Eye (tissue), 1 donor: ENCODE measurements around the gene SLC12A3.
"Not testable (repeated sequence)": the region's sequence is repeated elsewhere in the genome, so short reads cannot be mapped to it uniquely, and the experiment has no call there.

Experiments used
- DNase-seq: peaks from one replicate; pipeline ENCODE4 v3.0.0-alpha.2; 2015

Gene SLC12A3

DNA sequence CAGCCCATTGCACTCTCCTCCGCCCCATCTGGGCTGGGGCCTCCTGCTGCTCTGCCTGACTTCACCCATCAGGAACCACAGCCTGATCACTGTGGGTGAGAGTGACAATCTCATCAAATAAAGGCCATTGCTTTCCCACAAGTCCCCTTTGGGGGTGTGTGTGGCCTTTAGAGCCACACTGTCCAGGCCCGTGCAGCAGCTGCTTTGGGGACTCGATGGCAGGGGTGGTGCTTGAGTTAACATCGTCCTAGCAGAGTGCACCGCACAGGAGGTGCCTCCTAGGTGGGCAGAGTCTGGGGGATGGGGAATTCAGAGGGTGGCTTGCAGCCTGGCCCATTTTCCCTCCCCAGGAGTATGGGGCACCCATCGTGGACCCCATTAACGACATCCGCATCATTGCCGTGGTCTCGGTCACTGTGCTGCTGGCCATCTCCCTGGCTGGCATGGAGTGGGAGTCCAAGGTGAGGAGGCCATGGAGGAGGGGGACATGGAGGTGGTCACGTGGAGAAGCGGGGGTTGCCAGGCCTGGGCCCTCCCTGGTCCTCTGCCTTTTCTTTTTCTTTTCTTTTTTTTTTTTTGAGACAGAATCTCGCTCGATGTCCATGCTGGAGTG is 5.4 kb downstream of the SLC12A3 start:
- no peak for DNase-seq

DNA sequence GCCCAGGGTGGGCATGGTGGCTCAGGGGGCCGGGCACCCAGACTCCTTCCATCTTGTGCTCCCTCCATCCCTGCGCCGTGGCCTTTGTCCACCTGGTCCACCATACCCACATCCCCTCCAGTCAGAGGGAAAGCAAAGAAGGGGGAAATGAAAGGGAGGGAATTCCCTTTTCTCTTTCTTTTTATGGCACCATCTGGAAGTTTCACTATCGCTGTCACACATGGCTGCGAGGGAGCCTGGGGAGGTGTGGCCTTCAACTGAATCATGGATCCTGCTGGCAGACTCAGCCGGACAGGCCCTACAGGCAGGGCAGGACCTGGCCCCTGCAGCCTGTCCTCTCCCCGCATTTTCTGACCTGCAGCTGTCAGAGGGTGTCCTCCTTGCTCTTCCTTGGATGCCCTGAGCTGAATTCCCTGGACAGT is 6.2 kb downstream of the SLC12A3 start:
- no peak for DNase-seq

DNA sequence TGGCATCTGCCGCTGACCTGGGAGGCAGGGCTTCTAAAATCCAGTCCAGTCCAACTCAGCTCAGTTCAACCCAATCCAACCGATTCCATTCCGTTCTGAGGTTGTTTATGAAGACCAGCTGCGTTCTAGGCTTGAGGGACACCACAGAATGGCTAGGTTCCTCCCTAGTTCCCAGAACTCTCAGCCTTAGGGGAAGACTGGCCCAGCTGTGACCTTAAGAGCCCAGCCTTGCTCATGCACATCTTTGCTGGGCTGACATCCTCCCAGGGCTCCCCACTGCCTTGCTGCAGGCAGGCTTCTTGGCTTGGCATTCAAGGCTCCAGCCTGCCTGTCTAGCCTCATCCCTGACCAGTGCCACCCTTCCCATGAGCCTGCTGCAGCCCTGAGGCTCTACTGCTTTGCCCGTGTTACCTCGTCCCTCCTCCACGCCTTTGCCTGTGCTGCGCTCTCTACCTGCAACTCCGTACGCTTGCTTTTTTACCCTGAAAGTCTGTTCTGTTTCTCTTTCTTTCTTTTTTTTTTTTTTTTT is 7.9 kb downstream of the SLC12A3 start:
- DNase-seq, result no peak

DNA sequence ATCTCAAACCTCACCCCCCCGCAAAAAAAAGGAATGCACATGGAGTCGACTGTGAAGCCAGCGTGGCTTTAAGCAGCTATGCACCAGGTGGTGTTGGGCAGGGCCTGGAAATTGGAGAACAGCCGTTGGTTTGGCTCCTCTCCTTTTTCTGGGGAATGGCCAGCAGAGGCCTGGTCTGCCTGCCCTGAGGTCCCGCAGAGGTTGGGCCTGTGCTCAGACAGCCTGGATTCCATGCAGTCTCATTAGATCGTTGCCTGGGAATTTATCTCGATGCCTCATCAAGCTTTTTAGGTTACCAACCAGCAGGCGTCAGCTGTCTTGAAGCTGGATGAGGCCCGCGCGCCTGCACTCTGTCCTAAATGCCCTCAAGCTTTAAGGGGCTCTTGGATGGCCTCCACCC is 9.8 kb downstream of the SLC12A3 start:
- DNase-seq, result peak; percentile 70

DNA sequence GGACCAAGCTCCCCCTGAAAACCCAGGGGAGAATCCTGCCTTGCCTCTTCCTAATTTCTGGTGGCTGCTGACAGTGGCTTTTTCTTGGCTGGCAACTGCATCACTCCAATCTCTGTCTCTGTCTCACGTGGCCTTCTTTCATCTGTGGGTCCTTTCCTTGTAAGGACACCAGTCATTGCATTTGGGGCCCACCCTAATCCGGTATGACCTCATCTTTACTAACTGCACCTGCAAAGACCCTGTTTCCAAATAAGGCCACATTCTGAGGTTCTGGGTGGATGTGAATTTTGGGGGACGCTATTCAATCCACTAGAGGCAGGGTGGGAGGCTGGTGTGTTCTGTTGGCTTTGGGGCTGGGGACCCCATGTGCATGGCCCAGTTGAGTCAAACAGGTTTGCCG is 11.0 kb downstream of the SLC12A3 start:
- DNase-seq, result no peak

DNA sequence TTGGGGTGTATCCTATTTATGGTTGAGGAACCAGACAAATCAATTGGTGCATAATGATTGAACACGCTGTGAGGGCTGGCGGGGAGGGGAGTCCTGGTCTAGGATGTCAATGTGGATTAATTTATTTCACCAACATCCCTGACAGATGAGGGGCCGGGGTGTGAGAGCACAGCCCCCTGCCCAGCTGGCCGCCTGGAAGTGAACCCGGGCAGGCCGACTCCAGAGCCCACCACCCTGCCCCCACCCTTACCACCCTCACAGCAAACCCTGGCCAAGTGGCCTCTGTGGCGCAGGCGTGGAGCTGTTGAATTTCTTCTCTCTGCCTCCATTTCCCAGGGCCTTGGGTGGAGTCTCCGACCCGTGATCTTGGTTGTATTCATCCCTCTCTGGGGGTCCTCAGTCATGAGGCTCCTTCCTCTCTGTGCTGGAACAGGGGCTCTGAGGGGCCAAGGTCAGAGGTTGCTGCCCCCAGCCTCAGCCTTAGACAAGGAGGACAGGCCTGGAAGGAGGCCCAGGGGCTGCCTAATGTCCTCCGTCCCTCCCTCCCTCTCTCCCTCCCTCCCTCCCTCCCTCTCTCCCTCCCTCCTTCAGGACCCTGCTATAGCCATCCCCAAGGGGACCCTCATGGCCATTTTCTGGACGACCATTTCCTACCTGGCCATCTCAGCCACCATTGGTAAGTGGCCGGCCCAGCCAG is 12.6 kb downstream of the SLC12A3 start:
- peak; percentile 78 for DNase-seq

DNA sequence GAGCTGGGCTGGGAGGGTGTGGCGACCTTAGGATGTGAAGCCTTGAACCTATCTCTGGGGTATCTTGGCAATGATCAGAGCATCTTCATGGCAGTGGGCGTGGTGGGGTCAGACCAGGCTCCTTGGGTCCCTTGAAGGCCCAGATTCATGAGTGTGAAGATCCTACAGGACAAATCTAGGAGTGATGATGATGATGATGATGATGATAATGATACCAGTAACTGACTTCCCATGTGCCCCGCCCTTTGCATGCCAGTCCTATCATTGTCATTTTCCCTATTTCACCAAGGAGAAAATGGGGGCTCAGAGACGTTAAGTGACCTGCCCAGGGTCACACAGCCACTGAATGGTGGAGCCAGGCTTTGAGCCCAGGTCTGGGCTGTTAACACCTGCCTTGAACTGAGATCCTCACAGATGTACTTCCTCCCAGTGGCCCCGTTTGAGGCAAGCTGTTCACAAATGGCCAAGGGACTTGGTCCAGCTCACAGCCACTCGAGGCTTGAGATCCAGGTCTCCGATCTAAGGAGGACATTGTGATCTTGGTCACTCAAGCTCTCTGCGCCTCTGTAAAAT is 13.4 kb downstream of the SLC12A3 start:
- DNase-seq, result no peak

DNA sequence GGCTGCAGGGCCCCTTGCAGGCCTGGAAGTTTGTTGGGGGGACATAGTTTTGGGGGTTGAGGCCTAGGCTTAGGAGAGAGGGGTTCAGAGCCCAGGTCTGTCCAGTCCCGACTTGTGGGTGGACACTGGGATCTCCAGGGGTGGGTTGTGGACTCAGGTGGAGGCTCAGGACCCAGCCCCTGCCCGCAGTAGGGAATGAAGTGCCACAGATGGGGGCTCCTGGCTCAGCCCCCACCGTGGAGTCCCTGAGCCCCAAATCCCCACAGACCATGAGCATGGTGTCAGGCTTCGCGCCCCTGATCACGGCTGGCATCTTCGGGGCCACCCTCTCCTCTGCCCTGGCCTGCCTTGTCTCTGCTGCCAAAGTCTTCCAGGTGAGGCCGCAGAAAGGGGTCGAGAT is 14.3 kb downstream of the SLC12A3 start:
- no peak for DNase-seq

DNA sequence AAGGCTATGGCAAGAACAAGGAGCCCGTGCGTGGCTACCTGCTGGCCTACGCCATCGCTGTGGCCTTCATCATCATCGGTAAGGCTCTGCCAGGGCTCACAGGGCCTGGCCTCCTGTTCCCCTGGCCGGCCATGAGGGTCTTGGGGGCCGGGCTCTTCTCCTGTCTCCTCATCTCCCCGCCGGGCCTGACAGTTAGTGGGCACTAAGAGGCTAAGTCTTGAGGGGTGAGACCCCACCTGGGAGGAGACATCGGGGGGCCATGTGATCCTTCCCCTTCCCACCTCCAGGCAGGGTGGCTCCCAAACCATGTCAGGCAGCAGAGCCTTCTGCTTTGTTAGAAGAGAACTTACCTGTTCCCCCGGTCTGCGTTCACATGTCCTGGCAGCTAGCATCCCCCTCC is 15.2 kb downstream of the SLC12A3 start:
- no peak for DNase-seq

DNA sequence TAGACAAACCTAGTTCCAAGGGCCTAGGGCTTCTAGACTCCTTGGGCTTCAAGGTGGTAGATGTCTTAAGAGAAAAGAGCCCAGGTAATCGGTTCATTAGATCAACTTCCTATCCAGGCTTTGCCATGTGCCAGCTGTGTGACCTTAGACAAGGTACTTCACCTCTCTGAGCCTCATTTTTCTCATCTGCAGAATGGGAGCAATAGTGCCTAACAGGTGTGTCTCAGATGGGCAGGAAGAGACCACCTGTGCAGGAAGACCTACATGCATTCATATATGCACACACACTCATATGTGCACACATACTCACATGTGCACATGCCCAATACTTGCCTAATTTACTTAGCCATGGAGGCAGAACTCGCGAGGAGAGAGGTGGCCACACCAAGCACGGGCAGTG is 15.7 kb downstream of the SLC12A3 start:
- DNase-seq, result no peak

DNA sequence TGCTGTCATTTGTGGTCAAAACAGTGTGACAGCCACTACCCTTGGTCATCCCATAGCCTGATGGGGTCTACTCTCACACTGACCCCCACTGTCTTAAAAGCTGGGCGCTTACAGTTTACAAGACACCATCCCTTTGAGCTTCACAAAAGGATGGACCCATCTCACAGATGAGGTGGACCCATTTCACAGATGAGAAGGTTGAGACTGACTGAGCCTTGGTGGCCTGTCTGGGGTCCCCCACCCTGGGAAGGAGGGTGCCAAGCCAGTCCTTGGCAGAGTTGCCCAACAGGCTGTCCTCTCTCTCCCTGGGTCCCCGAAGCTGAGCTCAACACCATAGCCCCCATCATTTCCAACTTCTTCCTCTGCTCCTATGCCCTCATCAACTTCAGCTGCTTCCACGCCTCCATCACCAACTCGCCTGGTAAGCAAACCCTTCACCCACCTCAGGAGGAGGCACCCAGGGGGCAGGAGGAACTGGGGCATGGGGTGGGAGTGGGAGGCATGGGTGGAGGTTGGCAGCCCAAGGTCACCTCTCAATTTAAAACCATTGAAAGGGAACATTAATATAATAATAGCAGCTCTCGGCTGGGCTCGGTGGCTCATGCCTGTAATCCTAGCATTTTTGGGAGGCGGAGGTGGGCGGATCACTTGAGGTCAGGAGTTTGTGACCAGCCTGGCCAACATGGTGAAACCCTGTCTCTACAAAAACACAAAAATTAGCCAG is 17.2 kb downstream of the SLC12A3 start:
- no peak for DNase-seq

DNA sequence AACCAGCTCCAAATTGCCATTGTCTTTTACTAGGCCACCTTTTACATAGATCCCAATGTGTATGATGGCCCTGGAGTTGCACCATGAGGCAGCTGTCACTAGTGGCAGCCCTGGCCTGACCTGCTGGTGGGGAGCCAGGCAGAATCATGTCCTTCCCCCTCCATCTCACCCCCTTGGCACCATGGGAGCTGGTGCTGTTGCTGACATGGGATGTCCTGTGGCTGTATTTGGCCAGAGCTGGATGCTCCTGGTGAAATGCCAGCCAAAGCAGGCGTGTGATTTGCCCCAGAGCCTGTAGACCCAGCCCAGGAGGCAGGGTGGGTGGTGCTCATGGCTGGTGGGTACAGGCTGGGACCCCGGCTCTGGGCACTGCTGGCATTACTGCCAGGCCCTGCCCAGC is 18.6 kb downstream of the SLC12A3 start:
- no peak for DNase-seq

DNA sequence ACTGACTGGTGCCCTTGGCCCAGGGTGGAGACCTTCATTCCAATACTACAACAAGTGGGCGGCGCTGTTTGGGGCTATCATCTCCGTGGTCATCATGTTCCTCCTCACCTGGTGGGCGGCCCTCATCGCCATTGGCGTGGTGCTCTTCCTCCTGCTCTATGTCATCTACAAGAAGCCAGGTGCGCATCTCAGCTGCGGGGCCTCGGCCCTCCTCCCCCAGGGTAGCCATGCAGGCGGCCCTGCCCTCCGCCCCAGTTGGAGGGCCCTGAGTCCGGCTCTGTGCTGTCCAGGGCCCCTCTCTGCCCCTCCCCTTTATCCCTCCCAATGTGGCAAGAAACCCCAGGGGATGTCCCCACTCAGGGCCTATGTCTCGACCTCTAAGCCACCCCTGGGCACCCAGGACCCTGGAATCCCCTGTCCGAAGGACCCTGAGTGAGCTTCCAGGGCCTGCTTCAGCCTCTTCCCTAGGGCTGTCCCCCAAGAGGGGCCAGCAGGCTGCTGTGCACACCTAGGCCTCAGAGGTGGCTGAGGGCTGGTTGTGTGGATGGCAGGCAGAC is 19.1 kb downstream of the SLC12A3 start:
- DNase-seq, result no peak

DNA sequence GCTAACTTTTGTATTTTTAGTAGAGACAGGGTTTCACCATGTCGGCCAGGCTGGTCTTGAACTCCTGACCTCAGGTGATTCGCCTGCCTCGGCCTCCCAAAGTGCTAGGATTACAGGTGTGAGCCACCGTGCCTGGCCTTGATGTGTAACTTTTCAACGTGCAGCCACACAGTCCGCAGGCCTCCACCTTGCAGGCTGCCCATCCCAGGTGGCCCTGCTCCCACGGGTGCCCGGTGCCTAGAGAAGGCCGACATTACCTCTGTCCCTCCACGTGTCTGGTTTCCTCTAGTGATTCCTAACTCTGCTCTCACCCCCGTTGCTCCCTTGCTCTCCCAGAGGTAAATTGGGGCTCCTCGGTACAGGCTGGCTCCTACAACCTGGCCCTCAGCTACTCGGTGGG is 19.9 kb downstream of the SLC12A3 start:
- DNase-seq, result not testable (repeated sequence)

DNA sequence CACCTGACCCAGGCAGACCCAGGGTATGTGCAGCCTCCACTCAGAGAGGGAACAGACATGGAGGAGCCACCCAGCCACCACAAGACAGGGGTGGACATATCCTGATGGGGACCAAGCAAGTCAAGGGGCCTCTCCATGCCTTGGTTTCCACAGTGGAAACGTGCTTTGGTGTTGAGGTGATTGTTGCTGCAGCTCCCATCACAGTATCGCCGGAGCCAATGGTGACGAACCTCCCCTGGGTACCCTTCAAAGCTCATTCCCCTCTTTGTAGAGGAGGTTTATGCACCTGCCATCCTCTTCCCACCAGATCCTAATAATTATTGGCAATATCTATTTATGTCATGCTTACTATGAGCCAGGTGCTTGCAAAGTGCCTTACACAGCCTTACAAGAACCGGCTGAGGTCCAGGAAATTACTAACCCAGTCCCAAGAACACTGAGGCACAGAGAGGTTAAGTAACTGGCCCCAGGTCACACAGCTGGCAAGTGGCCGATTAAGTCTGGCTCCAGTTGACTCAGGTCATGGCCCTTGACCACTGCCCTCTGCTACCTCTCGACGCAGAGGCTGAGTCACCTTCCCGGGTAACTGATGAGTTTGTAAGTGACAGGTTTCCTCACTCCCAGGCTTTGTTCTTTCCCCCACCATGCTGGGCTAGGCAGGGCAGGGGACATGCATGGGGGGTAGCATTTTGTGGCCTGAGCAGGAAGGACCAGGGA is 20.6 kb downstream of the SLC12A3 start:
- DNase-seq, result no peak

DNA sequence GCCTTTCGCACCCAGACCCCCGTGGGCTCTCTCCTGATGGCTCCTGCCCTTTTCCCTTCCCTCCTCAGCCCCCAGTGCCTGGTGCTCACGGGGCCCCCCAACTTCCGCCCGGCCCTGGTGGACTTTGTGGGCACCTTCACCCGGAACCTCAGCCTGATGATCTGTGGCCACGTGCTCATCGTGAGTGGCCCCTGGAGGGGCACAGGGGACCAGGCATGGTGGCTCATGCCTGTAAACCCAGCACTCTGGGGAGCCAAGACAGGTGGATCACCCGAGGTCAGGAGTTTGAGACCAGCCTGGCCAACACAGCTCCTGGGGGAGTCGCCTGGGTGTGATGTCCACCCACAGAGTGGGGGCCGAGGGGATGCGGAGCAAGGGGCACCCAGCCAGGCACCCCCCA is 21.3 kb downstream of the SLC12A3 start:
- DNase-seq, result no peak

DNA sequence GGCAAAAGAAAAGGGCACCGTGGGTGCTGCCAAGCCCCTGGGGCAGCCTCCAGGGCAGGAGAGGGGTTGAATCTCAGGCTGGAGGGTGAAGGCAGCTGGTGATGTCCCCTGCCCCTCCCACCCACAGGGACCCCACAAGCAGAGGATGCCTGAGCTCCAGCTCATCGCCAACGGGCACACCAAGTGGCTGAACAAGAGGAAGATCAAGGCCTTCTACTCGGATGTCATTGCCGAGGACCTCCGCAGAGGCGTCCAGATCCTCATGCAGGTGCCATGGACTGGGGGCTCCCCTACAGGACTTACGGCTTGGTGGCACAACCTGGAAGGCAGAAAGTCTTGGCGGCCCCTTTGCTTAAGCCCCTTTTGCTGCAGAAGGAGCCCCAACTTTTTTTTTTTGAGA is 21.8 kb downstream of the SLC12A3 start:
- DNase-seq, result no peak

DNA sequence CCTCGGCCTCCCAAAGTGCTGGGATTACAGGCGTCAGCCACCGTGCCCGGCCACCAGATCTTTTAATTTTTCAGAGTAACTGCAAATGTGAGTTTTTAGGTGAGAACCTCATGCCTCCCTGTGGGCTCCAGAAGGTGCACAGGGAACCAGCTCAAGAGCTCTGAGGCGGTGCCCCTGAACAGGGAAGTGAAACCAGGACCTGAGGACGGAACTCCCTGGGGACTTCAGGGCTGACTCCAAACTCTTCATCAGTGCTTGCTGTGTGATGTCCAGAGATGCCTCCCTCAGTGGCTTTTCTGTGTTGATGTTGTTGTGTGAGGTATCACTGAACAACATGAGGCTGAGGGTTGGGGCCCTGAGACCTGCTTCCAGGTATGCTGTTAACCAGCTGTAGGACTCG is 23.8 kb downstream of the SLC12A3 start:
- no peak for DNase-seq

DNA sequence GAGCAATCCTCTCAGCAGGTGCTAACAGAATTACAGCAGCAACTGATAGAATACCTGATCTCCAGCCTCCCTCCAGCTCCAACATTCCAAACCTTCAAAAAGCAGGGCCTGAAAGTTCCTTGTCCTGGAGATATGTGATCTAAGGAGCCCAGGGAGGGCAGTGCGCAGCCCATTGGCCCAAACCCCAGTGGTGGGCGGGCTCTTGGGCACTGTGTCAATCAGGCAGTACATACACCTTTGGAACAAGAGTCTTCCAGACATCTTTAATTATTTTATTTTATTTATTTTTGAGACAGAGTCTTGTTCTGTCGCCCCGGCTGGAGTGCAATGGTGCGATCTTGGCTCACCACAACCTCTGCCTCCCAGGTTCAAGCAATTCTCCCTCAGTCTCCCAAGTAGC is 24.2 kb downstream of the SLC12A3 start:
- no peak for DNase-seq

DNA sequence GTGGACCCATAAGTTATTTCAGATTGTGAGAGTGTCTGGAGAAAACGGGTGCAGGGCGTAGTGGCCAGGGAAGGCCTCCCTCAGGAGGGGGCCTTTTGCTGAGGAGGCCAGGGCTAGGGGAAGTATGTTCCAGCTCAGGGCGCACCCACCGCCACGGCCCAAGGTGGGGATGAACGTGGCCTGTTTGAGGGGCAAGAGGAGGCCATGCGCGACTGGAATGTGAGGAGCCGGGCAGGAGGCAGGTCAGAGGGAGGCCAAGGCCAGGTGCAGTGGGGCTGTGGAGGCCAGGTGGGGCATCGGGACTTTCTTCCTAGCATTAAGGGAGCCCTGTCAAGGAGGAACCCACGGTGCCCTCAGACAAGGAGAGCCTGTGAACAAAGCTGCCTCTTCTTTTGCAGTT is 26.7 kb downstream of the SLC12A3 start:
- DNase-seq, result no peak

DNA sequence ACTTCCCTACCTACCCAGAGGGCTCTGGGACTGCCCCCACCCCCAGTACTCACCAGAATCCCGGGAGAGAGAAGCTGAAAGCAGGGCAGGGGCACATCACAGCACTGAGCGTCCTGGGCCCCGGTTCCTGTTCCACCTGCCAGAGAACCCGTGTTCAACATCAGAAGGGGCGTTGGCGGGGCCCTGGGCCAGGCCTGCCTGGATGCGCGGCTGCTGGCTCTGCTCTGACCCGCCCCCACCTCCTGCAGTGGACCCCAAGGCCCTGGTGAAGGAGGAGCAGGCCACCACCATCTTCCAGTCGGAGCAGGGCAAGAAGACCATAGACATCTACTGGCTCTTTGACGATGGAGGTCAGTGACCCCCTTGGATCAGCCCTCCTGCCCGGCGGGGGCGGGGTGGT is 27.7 kb downstream of the SLC12A3 start:
- no peak for DNase-seq

DNA sequence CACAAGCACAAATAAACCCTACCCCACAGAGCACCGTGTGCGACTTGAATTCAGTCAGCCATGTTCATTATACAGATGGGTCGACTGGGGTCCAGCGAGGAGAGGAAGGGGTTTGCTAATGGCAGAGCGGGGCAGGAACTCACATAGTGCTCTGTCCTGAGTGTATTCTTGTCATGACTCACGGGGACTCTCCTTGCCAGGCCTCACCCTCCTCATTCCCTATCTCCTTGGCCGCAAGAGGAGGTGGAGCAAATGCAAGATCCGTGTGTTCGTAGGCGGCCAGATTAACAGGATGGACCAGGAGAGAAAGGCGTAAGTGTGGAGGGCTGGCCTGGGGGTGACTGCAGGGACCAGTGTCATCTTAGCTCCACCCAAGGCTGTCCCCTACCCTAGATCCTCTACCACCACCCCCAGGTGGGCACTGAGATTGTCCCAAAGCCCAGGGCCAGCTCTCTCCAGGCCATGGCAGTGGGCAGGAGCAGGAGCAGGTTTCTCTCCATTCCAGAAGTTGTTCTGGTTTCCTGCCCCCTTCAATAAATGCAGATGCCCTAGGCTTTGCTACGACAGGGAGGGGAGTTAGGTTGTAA is 29.4 kb downstream of the SLC12A3 start:
- DNase-seq, result no peak
